Caco-2 (cell line): Measurements from ENCODE around the gene MZB1. TPM values are rescaled to one million over a fixed set of nuclear protein-coding genes. Genes with fewer than 3 reads are reported as not detected.

ENCODE experiments used
- BruUV-seq: library from RNA; stranded (reverse); fragments of 400-500 nt; replicated peaks from 2 replicates; lab custom pipeline; 2021; lab: Mats Ljungman, UMichigan
- CTCF ChIA-PET: fragments of 300-600 bp; sonication (Branson Sonifier 250); formaldehyde crosslinking; loops from one replicate; lab custom pipeline; 2022; ENCODE audit warnings: antibody characterized with exemption; lab: Charles Lee
- POLR2A ChIA-PET: fragments of 300-600 bp; sonication (Branson Sonifier 250); formaldehyde crosslinking; loops from one replicate; lab custom pipeline; 2022; ENCODE audit warnings: antibody characterized with exemption; lab: Charles Lee
- DNase-seq, 2 experiments: peaks; one replicate each; pipeline versions ENCODE4 v3.0.0 to v3.0.0-alpha.2; 2020 to 2022
- H3K27me3 ChIP-seq: replicated peaks from 2 replicates; pipeline ENCODE4 v1.6.0; 2011; ENCODE audit warnings: low read length; ENCODE audit not compliant: control insufficient read depth, insufficient read depth
- H3K36me3 ChIP-seq: 2 replicates; pipeline ENCODE4 v1.5.1; 2011; ENCODE audit warnings: low read length; ENCODE audit not compliant: control insufficient read depth, insufficient read depth
- H3K4me1 ChIP-seq: fragments of 250-450 bp; sonication (Bioruptor Pico); 2 replicates; pipeline ENCODE4 v1.5.1; 2020; ENCODE audit warnings: mild to moderate bottlenecking
- H3K4me3 ChIP-seq: 2 replicates; pipeline ENCODE4 v1.5.1; 2011; ENCODE audit warnings: low read depth, mild to moderate bottlenecking, control low read depth, low read length
- H3K9me3 ChIP-seq: fragments of 250-450 bp; sonication (Bioruptor Pico); 2 replicates; pipeline ENCODE4 v1.5.1; 2020; ENCODE audit warnings: mild to moderate bottlenecking, moderate library complexity
- H3K27ac Mint-ChIP-seq: one replicate; pipeline ENCODE4 v1.8.0; 2022; ENCODE audit warnings: mixed read lengths; ENCODE audit not compliant: unreplicated experiment
- H3K27me3 Mint-ChIP-seq: one replicate; pipeline ENCODE4 v1.8.0; 2022; ENCODE audit warnings: mixed read lengths; ENCODE audit not compliant: insufficient read depth, unreplicated experiment
- H3K36me3 Mint-ChIP-seq: one replicate; pipeline ENCODE4 v1.8.0; 2022; ENCODE audit warnings: mild to moderate bottlenecking, mixed read lengths; ENCODE audit not compliant: insufficient read depth, unreplicated experiment
- H3K4me1 Mint-ChIP-seq: one replicate; pipeline ENCODE4 v1.8.0; 2022; ENCODE audit warnings: low read depth, mixed read lengths; ENCODE audit not compliant: unreplicated experiment
- H3K4me3 Mint-ChIP-seq: one replicate; pipeline ENCODE4 v1.8.0; 2022; ENCODE audit warnings: mild to moderate bottlenecking, moderate library complexity, mixed read lengths; ENCODE audit not compliant: unreplicated experiment
- H3K9me3 Mint-ChIP-seq: one replicate; pipeline ENCODE4 v1.8.0; 2022; ENCODE audit warnings: mixed read lengths; ENCODE audit not compliant: unreplicated experiment
- CTCF ChIP-seq, 2 experiments: fragments of 200-600 bp in 1 of 2; IDR thresholded peaks; 1 replicate in 1 of 2; 2 replicates in 1 of 2; pipeline versions ENCODE4 v1.5.1 to v1.8.0; 2011 to 2022; ENCODE audit warnings: antibody characterized with exemption in 1 of 2, control low read depth in 1 of 2, inconsistent platforms in 1 of 2, low read depth in 1 of 2, low read length in 1 of 2, mild to moderate bottlenecking in 1 of 2, moderate library complexity in 1 of 2; ENCODE audit not compliant: insufficient read depth in 1 of 2, severe bottlenecking in 1 of 2, unreplicated experiment in 1 of 2
- intact Hi-C: fragments of 100-400 bp; cut with micrococcal nuclease; formaldehyde crosslinking; loops from one replicate; pipeline ENCODE4 v1.10.0; 2022; ENCODE audit not compliant: unreplicated experiment
- total RNA-seq: library from RNA; stranded (reverse); gene quantifications from 2 replicates; pipeline ENCODE4 v1.2.3, GENCODE V29; 2022

Gene MZB1
- total RNA-seq, 1 experiment from 2014 or later = not detected

- POLR2A ChIA-PET = interaction anchor here (1.1 kb wide), 1 partner anchor 8 kb away, joined by 3 read pairs; the partner anchor contains the start of gene SLC23A1
- H3K27ac Mint-ChIP-seq = no peak overlapping the region
- intact Hi-C loops = no loop called here
- TF ChIP-seq CTCF (IDR thresholded peaks at IDR 0.05; ENCODE audit: insufficient read depth in 1 of 2, low read depth in 1 of 2, low read length in 1 of 2, severe bottlenecking in 1 of 2, unreplicated experiment in 1 of 2) = no peak
- Histone ChIP-seq H3K36me3 (no peaks in the 10 kb centered on the region; the same call in 1 of the 2 replicates), H3K4me3 (no peak overlapping the region), H3K27me3 (no peaks in the 10 kb centered on the region), H3K9me3 (no peaks in the 10 kb centered on the region; the same call in 1 of the 2 replicates), H3K4me1 (no peaks in the 10 kb centered on the region)
- no peaks in the 10 kb centered on the region for H3K27me3 Mint-ChIP-seq
- no TSS peak for BruUV-seq
- no peaks in the 10 kb centered on the region for H3K9me3 Mint-ChIP-seq
- H3K4me1 Mint-ChIP-seq = no peaks in the 10 kb centered on the region
- no peak for DNase-seq
- CTCF ChIA-PET = interaction anchor here (1.5 kb wide), 1 partner anchor 33 kb away, joined by 4 read pairs; the partner anchor contains the start of gene PAIP2
- peaks cover 29% of the 10 kb centered on the region for H3K36me3 Mint-ChIP-seq
- H3K4me3 Mint-ChIP-seq = no peak overlapping the region
Observed at GRCh38 chr5:139374909-139375308, 14.8 kb downstream of the MZB1 start.

GRCh38 chr5:139371482-139372435 lies 18.0 kb downstream of the MZB1 start:
- no TSS peak for BruUV-seq
- POLR2A ChIA-PET = interaction anchor here (0.5 kb wide), 1 partner anchor 29 kb away, joined by 6 read pairs; no protein-coding TSS in a partner anchor
- Histone ChIP-seq H3K27me3 (no peaks in the 10 kb centered on the region), H3K4me1 (no peaks in the 10 kb centered on the region), H3K9me3 (no peaks in the 10 kb centered on the region; the same call in 1 of the 2 replicates), H3K36me3 (0 out of 2 replicates have a peak, but pooled peaks cover 1% of the 10 kb centered on the region), H3K4me3 (no peak overlapping the region)
- no peaks in the 10 kb centered on the region for H3K4me1 Mint-ChIP-seq
- H3K36me3 Mint-ChIP-seq = peaks cover 34% of the 10 kb centered on the region
- TF ChIP-seq CTCF (IDR thresholded peaks at IDR 0.05; ENCODE audit: insufficient read depth in 1 of 2, low read depth in 1 of 2, low read length in 1 of 2, severe bottlenecking in 1 of 2, unreplicated experiment in 1 of 2) = no peak
- no peak for DNase-seq
- H3K9me3 Mint-ChIP-seq = no peaks in the 10 kb centered on the region
- intact Hi-C loops = no loop called here
- H3K27me3 Mint-ChIP-seq = no peaks in the 10 kb centered on the region
- H3K4me3 Mint-ChIP-seq = no peak overlapping the region
- CTCF ChIA-PET = interaction anchor here (1.1 kb wide), 1 partner anchor 30 kb away, joined by 3 read pairs; the partner anchor contains the start of gene PAIP2
- no peak overlapping the region for H3K27ac Mint-ChIP-seq

- no peaks in the 10 kb centered on the region for H3K27me3 Mint-ChIP-seq
- Histone ChIP-seq H3K36me3 (0 out of 2 replicates have a peak, but pooled peaks cover 1% of the 10 kb centered on the region), H3K4me1 (no peaks in the 10 kb centered on the region), H3K4me3 (no peak overlapping the region), H3K27me3 (no peaks in the 10 kb centered on the region), H3K9me3 (no peaks in the 10 kb centered on the region)
- BruUV-seq = TSS peak; percentile 60
- intact Hi-C loops = no loop called here
- no peak overlapping the region for H3K27ac Mint-ChIP-seq
- no peak for DNase-seq
- H3K9me3 Mint-ChIP-seq = no peaks in the 10 kb centered on the region
- H3K36me3 Mint-ChIP-seq = peaks cover 54% of the 10 kb centered on the region
- no peak overlapping the region for H3K4me3 Mint-ChIP-seq
- CTCF ChIA-PET = interaction anchor here (0.9 to 1.0 kb wide), 2 partner anchors 24 to 97 kb away, joined by 3 to 4 read pairs; no protein-coding TSS in a partner anchor
- no peak for TF ChIP-seq CTCF (IDR thresholded peaks at IDR 0.05; ENCODE audit: insufficient read depth in 1 of 2, low read depth in 1 of 2, low read length in 1 of 2, severe bottlenecking in 1 of 2, unreplicated experiment in 1 of 2)
- H3K4me1 Mint-ChIP-seq = no peaks in the 10 kb centered on the region
- POLR2A ChIA-PET = no interaction called here
Observed at GRCh38 chr5:139369181-139369580, 20.5 kb downstream of the MZB1 start.
